DND-41 (cell line): ENCODE data around the gene SLC1A3.

Source experiments
- EZH2 ChIP-seq: IDR thresholded peaks from 3 replicates; pipeline ENCODE4 v1.6.1; 2012; ENCODE audit warnings: borderline replicate concordance, low read depth, mild to moderate bottlenecking, moderate library complexity, low read length, inconsistent platforms; ENCODE audit not compliant: severe bottlenecking
- TF ChIP-seq, protein P1 (sequence below): IDR thresholded peaks from 2 replicates; pipeline ENCODE4 v1.5.1; 2012; ENCODE audit warnings: borderline replicate concordance, low read length, moderate library complexity, mild to moderate bottlenecking; ENCODE audit not compliant: poor library complexity, severe bottlenecking; ENCODE audit errors: extremely low read depth

DNA sequence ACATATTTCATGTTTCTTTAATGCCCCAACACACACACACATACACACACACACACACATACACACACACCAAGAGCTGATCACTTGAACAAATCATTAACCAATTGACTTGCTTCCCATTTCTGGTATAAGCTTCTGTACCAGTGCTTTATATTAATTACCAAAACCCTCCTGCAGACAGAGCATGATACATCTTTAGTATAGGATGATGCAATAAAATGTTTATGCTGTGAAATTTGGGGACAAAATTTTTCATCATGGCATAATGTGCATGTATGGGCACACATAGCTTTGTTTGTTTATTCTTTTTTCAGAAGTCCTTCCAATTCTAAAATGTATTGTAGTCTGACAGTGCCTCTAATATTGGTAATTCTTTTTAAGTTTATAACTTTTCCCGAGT is 34.5 kb downstream of the SLC1A3 start:
- TF ChIP-seq, protein P1, sequence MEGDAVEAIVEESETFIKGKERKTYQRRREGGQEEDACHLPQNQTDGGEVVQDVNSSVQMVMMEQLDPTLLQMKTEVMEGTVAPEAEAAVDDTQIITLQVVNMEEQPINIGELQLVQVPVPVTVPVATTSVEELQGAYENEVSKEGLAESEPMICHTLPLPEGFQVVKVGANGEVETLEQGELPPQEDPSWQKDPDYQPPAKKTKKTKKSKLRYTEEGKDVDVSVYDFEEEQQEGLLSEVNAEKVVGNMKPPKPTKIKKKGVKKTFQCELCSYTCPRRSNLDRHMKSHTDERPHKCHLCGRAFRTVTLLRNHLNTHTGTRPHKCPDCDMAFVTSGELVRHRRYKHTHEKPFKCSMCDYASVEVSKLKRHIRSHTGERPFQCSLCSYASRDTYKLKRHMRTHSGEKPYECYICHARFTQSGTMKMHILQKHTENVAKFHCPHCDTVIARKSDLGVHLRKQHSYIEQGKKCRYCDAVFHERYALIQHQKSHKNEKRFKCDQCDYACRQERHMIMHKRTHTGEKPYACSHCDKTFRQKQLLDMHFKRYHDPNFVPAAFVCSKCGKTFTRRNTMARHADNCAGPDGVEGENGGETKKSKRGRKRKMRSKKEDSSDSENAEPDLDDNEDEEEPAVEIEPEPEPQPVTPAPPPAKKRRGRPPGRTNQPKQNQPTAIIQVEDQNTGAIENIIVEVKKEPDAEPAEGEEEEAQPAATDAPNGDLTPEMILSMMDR: no peak
- no peak for TF ChIP-seq EZH2
